Lower lobe of right lung (tissue), 2 donors: ENCODE measurements around the gene RAB35. TPM values are rescaled to one million over a fixed set of nuclear protein-coding genes. Genes with fewer than 3 reads are reported as not detected.

Experiments used
- ATAC-seq, 2 donors: fragments of 200-7000 bp; cut with Tn5 transposase; one replicate each; pipeline ENCODE4 v1.9.1; 2020 to 2022; ENCODE audit warnings: mild to moderate bottlenecking in 2 of 2, moderate library complexity in 2 of 2
- DNase-seq: peaks from one replicate; pipeline ENCODE4 v3.0.0-alpha.2; 2020
- H3K27ac ChIP-seq: fragments of 200-600 bp; one replicate; pipeline ENCODE4 v1.8.0; 2022
- H3K27me3 ChIP-seq: fragments of 200-600 bp; one replicate; pipeline ENCODE4 v1.8.0; 2022; ENCODE audit warnings: low read depth
- H3K36me3 ChIP-seq: fragments of 200-600 bp; one replicate; pipeline ENCODE4 v1.8.0; 2022; ENCODE audit warnings: mild to moderate bottlenecking
- H3K4me1 ChIP-seq: fragments of 200-600 bp; one replicate; pipeline ENCODE4 v1.8.0; 2022
- H3K4me3 ChIP-seq: fragments of 200-600 bp; one replicate; pipeline ENCODE4 v1.8.0; 2022; ENCODE audit warnings: mild to moderate bottlenecking
- H3K9me3 ChIP-seq: fragments of 200-600 bp; one replicate; pipeline ENCODE4 v1.8.0; 2022
- CTCF ChIP-seq: fragments of 200-600 bp; IDR thresholded peaks from one replicate; pipeline ENCODE4 v1.8.0; 2022; ENCODE audit warnings: antibody characterized with exemption, mild to moderate bottlenecking
- intact Hi-C: fragments of 100-400 bp; cut with DNase I; formaldehyde crosslinking; loops from one replicate; pipeline ENCODE4 v1.11.0; 2022
- total RNA-seq: library from RNA; stranded (reverse); fragmentation: NEBNext Ultra II Directional; extraction: Animal tissue kit (Norgen Biotek cat#: 25700); gene quantifications from one replicate; pipeline ENCODE4 v1.2.1, GENCODE V29; 2021
- donor health status: DM: no; HTN: yes; CAD: no; lungs with severe emphysema.

Gene RAB35
- total RNA-seq, 1 donor from 2014 or later, result 48.2 TPM

GRCh38 chr12:120090626-120091295, 25.8 kb downstream of the RAB35 start:
- ATAC-seq (no peak), DNase-seq (no peak)
- Histone ChIP-seq H3K36me3 (peaks cover 33% of the 10 kb centered on the region), H3K4me3 (no peak overlapping the region), H3K4me1 (peaks cover 17% of the 10 kb centered on the region), H3K27ac (no peak overlapping the region), H3K27me3 (no peaks in the 10 kb centered on the region), H3K9me3 (no peaks in the 10 kb centered on the region)
- TF ChIP-seq CTCF, result no peak
- intact Hi-C loops, result no loop called here

- ATAC-seq, result no peak
- H3K9me3 ChIP-seq, result no peaks in the 10 kb centered on the region
- H3K27me3 ChIP-seq, result no peaks in the 10 kb centered on the region
- H3K4me3 ChIP-seq, result no peak overlapping the region
- peak; percentile 14 for DNase-seq
- no peak for TF ChIP-seq CTCF
- peaks cover 27% of the 10 kb centered on the region for H3K36me3 ChIP-seq
- no peak overlapping the region for H3K27ac ChIP-seq
- H3K4me1 ChIP-seq, result peaks cover 17% of the 10 kb centered on the region
- intact Hi-C loops, result no loop called here
Measured at GRCh38 chr12:120090206-120090605, 26.3 kb downstream of the RAB35 start.

GRCh38 chr12:120089796-120090195, 26.8 kb downstream of the RAB35 start:
- ATAC-seq (no peak), DNase-seq (peak; percentile 13)
- peaks cover 17% of the 10 kb centered on the region for H3K4me1 ChIP-seq
- H3K27me3 ChIP-seq, result no peaks in the 10 kb centered on the region
- H3K27ac ChIP-seq, result no peak overlapping the region
- H3K9me3 ChIP-seq, result no peaks in the 10 kb centered on the region
- H3K4me3 ChIP-seq, result no peak overlapping the region
- intact Hi-C loops, result no loop called here
- TF ChIP-seq CTCF, result no peak
- peaks cover 25% of the 10 kb centered on the region for H3K36me3 ChIP-seq

- no peaks in the 10 kb centered on the region for H3K27me3 ChIP-seq
- TF ChIP-seq CTCF, result no peak
- intact Hi-C loops, result no loop called here
Measured at GRCh38 chr12:120089105-120089504, 27.4 kb downstream of the RAB35 start.

GRCh38 chr12:120086801-120087621, 29.5 kb downstream of the RAB35 start:
- Histone ChIP-seq H3K27me3 (no peaks in the 10 kb centered on the region), H3K27ac (peak overlapping the region; percentile 60), H3K9me3 (no peaks in the 10 kb centered on the region), H3K4me3 (peak overlapping the region; percentile 42), H3K4me1 (peaks cover 17% of the 10 kb centered on the region), H3K36me3 (no peaks in the 10 kb centered on the region)
- intact Hi-C loops, result no loop called here
- peak; percentile 97 for TF ChIP-seq CTCF
- ATAC-seq (peak; percentile 97 to 98), DNase-seq (peak; percentile 99)

More at GRCh38 chr12:120089105-120089504, 27.4 kb downstream of the RAB35 start:
- DNase-seq (no peak), ATAC-seq (no peak)
- Histone ChIP-seq H3K4me3 (no peak overlapping the region), H3K27ac (no peak overlapping the region), H3K36me3 (peaks cover 18% of the 10 kb centered on the region), H3K4me1 (peaks cover 17% of the 10 kb centered on the region), H3K9me3 (no peaks in the 10 kb centered on the region)
